Skin epidermis (tissue), 12 donors: ENCODE data around the gene KIF1C.
"Not testable (repeated sequence)": the region's sequence is repeated elsewhere in the genome, so short reads cannot be mapped to it uniquely, and the experiment has no call there.

Experiments
- H3K27ac ChIP-seq, 21 experiments: fragments of 200-600 bp; sonication (generic) in 11 of 21; one replicate each; pipeline ENCODE4 v1.5.0; 2020; ENCODE audit warnings: mild to moderate bottlenecking in 3 of 21, inconsistent platforms in 2 of 21, moderate library complexity in 2 of 21
- H3K4me3 ChIP-seq, 7 experiments: fragments of 200-600 bp; sonication (generic) in 2 of 7; one replicate each; pipeline ENCODE4 v1.5.0; 2020; ENCODE audit warnings: inconsistent platforms in 2 of 7, mild to moderate bottlenecking in 2 of 7, moderate library complexity in 1 of 7

The KIF1C gene

GRCh38 chr17:4994081-4994595 is 3.6 kb upstream of the KIF1C start:
- H3K4me3 ChIP-seq = no peak overlapping the region

GRCh38 chr17:4998027-4998731 is 429 bp downstream of the KIF1C start:
- peak overlapping the region; percentile 52 to 97 (median 90) for H3K27ac ChIP-seq
- peak overlapping the region; percentile 71 to 95 (median 89) for H3K4me3 ChIP-seq

More at GRCh38 chr17:4994081-4994595, 3.6 kb upstream of the KIF1C start:
- no peak overlapping the region for H3K27ac ChIP-seq

- Histone ChIP-seq H3K27ac (peak overlapping the region in 20 of 21 experiments; percentile 52 to 97 (median 90)), H3K4me3 (peak overlapping the region; percentile 71 to 95 (median 89))
Measured at GRCh38 chr17:4998732-4999429, 1.1 kb downstream of the KIF1C start.

GRCh38 chr17:4999430-5000093 is 1.8 kb downstream of the KIF1C start:
- H3K4me3 ChIP-seq = peak overlapping the region in 4 of 7 experiments; percentile 71 to 95 (median 88)
- H3K27ac ChIP-seq = peak overlapping the region in 12 of 21 experiments; percentile 29 to 94 (median 90)

- H3K27ac ChIP-seq = peak overlapping the region in 5 of 21 experiments; percentile 29 to 94 (median 38)
- H3K4me3 ChIP-seq = no peak overlapping the region
Measured at GRCh38 chr17:5000237-5000639, 2.5 kb downstream of the KIF1C start.

GRCh38 chr17:5002121-5002788 is 4.5 kb downstream of the KIF1C start:
- Histone ChIP-seq H3K27ac (no peak overlapping the region), H3K4me3 (no peak overlapping the region)

GRCh38 chr17:5003214-5003867 is 5.6 kb downstream of the KIF1C start:
- H3K27ac ChIP-seq = no peak overlapping the region
- H3K4me3 ChIP-seq = no peak overlapping the region

GRCh38 chr17:5011928-5012327 is 14.2 kb downstream of the KIF1C start:
- no peak overlapping the region for H3K27ac ChIP-seq
- no peak overlapping the region for H3K4me3 ChIP-seq

GRCh38 chr17:5014357-5014756 is 16.6 kb downstream of the KIF1C start:
- H3K27ac ChIP-seq = no peak overlapping the region

GRCh38 chr17:5019475-5019956 is 21.8 kb downstream of the KIF1C start:
- Histone ChIP-seq H3K27ac (no peak overlapping the region), H3K4me3 (no peak overlapping the region)

More at GRCh38 chr17:5014357-5014756, 16.6 kb downstream of the KIF1C start:
- H3K4me3 ChIP-seq = no peak overlapping the region

GRCh38 chr17:5020502-5021023 is 22.8 kb downstream of the KIF1C start:
- Histone ChIP-seq H3K4me3 (no peak overlapping the region), H3K27ac (no peak overlapping the region)

- no peak overlapping the region for H3K27ac ChIP-seq
- no peak overlapping the region for H3K4me3 ChIP-seq
Measured at GRCh38 chr17:5022171-5022711, 24.5 kb downstream of the KIF1C start.

GRCh38 chr17:5023588-5024147 is 25.9 kb downstream of the KIF1C start:
- Histone ChIP-seq H3K4me3 (no peak overlapping the region), H3K27ac (no peak overlapping the region)

- Histone ChIP-seq H3K27ac (no peak overlapping the region), H3K4me3 (no peak overlapping the region)
Measured at GRCh38 chr17:5024604-5025003, 26.9 kb downstream of the KIF1C start.

GRCh38 chr17:5027299-5027698 is 29.5 kb downstream of the KIF1C start:
- H3K27ac ChIP-seq = no peak overlapping the region
- no peak overlapping the region for H3K4me3 ChIP-seq

GRCh38 chr17:5027916-5028315 is 30.2 kb downstream of the KIF1C start:
- Histone ChIP-seq H3K4me3 (no peak overlapping the region), H3K27ac (no peak overlapping the region)

- not testable (repeated sequence) for H3K4me3 ChIP-seq, H3K27ac ChIP-seq
Measured at GRCh38 chr17:5030168-5030567, 32.4 kb downstream of the KIF1C start.

- Histone ChIP-seq H3K4me3 (peak overlapping the region; percentile 24 to 49 (median 41)), H3K27ac (peak overlapping the region in 19 of 21 experiments; percentile 16 to 85 (median 66))
Measured at GRCh38 chr17:5031365-5032082, 33.8 kb downstream of the KIF1C start.
